Embryonic facial prominence (tissue), 1 donor: ENCODE measurements around the gene KCNJ18.
"Not testable (repeated sequence)": the region's sequence is repeated elsewhere in the genome, so short reads cannot be mapped to it uniquely, and the experiment has no call there.

Source experiments
- DNase-seq: peaks from one replicate; pipeline ENCODE4 v3.0.0-alpha.2; 2016; ENCODE audit errors: extremely low spot score

The KCNJ18 gene

GRCh38 chr17:21724216-21725006 is 32.1 kb downstream of the KCNJ18 start:
- not testable (repeated sequence) for DNase-seq

DNA sequence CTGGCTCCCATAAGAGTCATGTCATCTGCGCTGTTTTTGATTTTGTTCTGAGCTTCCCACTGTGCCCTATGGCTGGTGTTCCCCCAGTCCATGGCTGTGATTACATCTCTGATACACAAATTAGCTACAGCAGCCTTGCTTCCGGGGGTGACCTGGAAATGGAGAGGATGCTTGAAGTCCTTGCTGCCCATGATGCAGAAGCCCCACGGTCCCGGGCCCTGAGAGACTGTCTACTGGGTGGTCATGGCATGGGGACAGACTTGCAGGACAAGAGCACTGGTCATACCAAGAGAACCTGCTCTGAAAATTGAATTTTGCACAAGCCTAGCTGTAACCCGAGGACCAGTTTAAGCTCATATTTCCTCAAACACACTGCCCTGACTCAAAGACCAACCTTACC is 38.8 kb downstream of the KCNJ18 start:
- DNase-seq, result not testable (repeated sequence)

DNA sequence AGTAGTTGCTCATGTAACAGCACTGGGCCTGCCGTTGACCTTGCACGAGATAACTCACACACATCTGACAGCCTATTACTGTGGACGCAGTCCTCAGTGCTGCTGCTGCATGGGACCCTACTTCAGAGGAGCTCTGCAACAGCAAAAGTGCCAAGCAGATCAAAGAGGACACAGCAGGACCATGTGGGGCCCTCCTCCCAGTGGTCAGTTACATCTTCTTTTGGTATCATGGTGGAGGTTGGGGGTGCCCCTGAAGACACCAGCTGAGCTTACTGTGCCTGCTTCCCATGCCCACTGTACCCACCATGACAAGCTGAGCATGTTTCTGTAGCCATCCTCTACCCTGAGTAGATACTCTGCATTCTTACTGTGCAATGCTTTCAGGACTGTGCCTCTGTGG is 41.6 kb downstream of the KCNJ18 start:
- DNase-seq, result not testable (repeated sequence)

- not testable (repeated sequence) for DNase-seq
Observed at GRCh38 chr17:21735814-21736213, 43.5 kb downstream of the KCNJ18 start.

GRCh38 chr17:21737015-21737580 is 44.8 kb downstream of the KCNJ18 start:
- DNase-seq, result not testable (repeated sequence)

GRCh38 chr17:21738241-21738640 is 45.9 kb downstream of the KCNJ18 start:
- DNase-seq, result not testable (repeated sequence)

DNA sequence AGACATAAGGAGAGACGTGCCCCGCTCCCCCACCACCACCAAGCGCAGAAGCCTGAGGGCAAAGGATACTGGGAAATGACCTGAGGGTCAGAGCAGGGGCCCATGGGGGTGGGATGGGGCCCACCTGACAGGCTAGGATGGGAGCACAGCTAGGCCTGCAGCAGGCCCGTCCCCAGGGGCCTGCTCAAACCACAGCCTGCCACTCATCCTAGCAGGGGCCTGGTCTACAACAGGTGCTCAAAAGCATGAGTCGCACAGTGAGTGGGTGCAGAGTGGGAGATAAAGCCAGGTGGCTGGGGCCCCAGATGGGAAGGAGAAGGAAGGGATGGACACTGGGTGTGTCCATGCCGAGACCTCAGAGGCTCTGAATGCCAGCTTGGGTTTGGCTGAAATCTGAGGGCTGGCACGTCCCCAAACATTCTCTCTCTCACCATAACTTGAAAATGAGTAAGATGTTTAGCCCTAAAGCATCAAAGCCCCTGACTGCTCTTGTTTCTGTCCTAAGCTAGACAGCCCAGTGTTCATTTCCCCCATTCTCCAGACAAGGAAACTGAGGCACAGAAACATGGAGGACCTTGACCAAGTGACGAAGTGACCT is 46.7 kb downstream of the KCNJ18 start:
- not testable (repeated sequence) for DNase-seq

- DNase-seq, result not testable (repeated sequence)
Observed at GRCh38 chr17:21739485-21739884, 47.2 kb downstream of the KCNJ18 start.

GRCh38 chr17:21740836-21741235 is 48.5 kb downstream of the KCNJ18 start:
- DNase-seq, result not testable (repeated sequence)

- not testable (repeated sequence) for DNase-seq
Observed at GRCh38 chr17:21741520-21741919, 49.2 kb downstream of the KCNJ18 start.

DNA sequence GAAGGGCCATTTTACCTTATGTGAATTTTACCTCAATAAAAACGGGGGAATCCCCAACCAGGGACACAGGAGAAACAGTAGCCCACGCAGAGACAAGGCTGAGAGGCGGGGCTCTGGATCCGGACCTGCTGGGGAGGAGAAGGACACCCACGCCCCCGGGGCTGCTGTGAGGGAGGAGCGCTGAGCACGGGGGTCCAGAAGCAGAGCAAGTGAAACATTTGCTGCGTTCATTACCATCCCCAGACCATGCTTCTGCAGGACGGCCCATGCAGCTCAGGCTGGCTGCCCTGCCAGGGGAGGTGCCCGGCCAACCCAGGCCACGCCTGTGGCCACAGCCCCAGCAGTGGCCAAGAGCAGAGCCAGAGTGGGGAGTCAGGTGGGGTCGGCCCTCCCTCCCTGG is 50.0 kb downstream of the KCNJ18 start:
- DNase-seq, result no peak

DNA sequence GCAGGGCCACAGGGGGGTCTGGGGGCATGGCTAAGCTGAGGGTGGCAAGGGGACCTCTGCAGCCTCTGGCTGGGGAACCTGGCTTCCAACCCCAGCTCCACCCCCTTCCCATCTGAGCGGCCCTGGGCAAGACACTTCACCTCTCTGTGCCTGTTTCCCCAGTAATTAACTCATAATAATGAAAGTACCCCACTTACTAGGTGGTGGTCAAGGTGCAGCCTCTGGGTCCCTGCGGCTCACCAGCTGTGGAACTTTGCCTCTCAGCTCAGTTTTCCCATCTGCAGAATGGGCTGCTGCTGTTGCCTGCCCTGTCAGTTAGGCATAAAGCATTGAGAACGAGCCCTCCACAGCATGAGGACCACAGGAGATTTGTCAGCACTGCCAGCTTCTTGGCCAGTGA is 51.8 kb downstream of the KCNJ18 start:
- not testable (repeated sequence) for DNase-seq

- DNase-seq, result not testable (repeated sequence)
Observed at GRCh38 chr17:21744621-21745020, 52.3 kb downstream of the KCNJ18 start.

GRCh38 chr17:21745385-21746054 is 53.2 kb downstream of the KCNJ18 start:
- not testable (repeated sequence) for DNase-seq

DNA sequence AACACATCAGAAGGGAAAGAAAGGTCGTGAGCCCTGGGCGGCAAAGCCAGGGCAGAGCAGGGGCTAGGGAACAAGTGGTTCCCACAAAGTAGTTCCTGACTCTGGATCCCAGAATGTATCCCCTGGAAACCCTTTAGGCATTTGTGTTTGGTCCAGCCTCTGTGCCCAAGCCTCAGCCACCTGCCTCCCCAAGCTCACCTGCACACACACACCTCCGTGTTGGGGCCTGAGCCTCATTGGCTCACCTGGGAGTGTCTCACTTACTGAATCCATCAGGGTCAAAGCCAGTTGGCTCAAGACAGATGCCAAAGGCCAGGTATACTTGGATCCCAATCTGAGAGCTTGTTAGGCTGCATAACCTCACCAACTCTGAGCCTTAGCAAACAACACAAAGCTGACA is 54.1 kb downstream of the KCNJ18 start:
- not testable (repeated sequence) for DNase-seq

GRCh38 chr17:21747195-21747915 is 55.0 kb downstream of the KCNJ18 start:
- DNase-seq, result not testable (repeated sequence)

DNA sequence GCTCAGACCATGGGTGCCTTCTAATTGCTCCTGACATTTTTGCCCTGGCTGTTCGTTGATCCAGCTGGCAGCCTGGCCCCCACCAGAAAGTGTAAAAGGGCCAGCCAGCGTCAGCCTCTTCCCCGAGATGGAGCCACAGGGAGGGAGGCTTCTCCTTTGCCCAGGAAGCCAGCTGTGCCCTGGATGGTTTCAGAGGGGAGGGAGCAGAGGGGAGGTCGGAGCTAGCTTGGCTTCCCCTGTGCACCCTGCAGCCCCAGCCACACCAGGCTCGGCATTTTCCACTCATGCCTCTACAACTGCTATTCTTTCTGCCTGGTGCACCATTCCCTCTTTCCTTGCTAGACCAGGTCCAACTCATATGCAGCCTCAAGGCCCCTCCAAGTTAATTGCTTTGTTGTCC is 56.4 kb downstream of the KCNJ18 start:
- DNase-seq, result not testable (repeated sequence)

DNA sequence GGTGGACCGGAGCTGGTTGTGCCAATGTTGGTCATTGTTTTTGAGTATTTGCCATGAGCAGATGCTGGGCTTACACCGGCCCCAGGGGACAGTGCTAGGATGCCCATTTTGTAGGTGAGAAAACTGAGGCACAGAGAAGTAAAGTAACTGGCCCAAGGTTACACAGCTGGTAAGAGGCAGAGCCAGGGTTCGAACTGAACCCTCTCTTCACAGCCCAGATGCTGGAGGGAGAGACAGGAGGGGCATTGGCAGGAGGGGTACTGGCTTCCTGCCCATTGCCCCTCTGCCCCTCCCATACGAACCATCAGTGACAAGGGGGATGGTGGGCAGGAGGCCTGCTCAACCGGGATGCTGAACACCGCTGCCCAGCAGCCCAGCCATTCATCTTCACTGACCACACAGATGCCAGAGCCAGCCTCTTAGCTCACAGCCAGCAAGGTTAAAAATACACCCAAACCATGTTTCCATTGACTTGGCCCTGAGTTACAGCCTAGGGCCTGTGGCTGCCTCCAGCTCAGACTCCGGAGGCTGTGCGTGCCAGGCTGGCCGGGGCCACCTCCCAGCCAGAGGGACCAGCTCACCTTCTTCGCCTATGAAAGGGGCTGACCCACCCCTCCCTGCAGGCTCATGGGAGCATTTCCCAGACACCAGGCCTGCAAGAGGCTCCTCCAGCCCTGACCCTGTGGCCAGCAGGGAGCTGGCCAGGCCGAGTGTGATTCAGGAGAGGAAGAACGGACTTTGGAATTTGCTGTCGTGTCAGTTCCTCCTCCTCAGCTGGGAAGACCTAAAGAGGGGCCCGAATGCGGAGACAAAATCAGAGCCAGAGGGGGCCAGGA is 57.6 kb downstream of the KCNJ18 start:
- DNase-seq, result not testable (repeated sequence)

DNA sequence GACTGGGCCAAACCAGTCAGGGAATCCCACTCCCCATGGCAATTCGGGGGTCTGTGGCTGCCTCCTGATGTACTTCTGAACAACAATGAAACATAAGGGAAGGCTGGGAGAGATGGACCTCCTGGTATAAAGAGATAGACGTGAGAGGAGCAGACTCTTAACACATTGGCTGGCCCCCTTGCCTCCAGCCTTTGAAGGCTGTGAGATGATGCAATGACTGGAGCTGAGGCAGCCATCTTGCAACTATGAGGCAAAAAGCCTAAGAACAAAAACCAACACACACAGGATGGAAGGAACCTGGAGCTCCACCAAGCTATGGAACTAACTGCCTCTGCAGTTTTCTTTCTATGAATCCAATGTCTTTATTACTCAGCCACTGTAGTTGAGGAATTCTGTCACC is 58.8 kb downstream of the KCNJ18 start:
- not testable (repeated sequence) for DNase-seq
